HG03469 (cell line): ENCODE measurements around the gene CUTC.
"Not testable (repeated sequence)": the region's sequence is repeated elsewhere in the genome, so short reads cannot be mapped to it uniquely, and the experiment has no call there.

Source experiments
- ATAC-seq: cut with Tn5 transposase; IDR thresholded peaks from one replicate; pipeline ENCODE4 v1.9.1; 2021; ENCODE audit warnings: mild to moderate bottlenecking, moderate library complexity, moderate number of reproducible peaks; ENCODE audit not compliant: unreplicated experiment

Gene CUTC, protein sequence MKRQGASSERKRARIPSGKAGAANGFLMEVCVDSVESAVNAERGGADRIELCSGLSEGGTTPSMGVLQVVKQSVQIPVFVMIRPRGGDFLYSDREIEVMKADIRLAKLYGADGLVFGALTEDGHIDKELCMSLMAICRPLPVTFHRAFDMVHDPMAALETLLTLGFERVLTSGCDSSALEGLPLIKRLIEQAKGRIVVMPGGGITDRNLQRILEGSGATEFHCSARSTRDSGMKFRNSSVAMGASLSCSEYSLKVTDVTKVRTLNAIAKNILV

DNA sequence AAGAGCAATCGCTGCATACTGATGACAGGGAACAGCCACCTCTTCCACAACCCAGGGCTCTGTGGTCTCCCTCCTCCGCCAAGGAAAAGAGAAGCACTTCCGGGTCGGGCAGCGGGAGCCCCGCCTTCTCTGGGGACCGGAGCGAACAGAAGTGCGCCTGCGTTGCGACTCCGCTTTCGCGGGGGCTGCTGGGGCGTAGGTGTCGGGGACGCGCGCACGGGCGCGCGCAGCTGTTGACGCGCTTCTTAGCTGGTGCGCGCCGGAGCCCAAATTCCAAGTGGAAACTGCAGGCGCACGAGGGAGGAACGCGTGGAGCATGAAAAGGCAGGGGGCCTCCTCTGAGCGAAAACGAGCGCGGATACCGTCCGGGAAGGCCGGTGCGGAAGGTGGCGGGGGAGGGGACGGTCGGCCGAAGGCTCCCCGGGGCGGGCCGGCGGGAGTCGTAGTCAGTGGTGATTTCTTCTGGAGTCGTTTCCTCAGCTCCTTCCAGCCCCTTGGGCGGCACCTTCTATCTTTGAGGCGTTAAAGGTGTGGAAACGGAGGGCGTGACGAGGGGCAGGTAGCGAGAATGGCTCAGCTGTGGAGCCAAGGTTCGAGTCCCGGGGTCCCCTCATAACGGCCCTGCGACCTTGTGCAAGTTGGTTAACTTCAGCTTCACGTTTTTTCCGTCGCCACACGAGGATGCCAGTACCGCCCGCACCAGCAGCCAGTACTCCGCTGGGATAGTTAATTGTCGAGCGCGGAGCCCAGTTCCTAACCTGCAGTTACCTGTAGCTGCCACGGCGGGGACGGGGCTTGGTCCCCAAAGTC is at the start of gene CUTC, which contains the start of gene COX15:
Gene CUTC, plus strand, starts transcription at position 202 of the 810 bp plus-strand sequence. Its CDS starts 115 bp downstream, at position 317.
Gene COX15, minus strand, starts transcription at position 95 of the 810 bp plus-strand sequence. Its CDS starts 78 bp downstream, at position 17.
- ATAC-seq, result peak; percentile 72

DNA sequence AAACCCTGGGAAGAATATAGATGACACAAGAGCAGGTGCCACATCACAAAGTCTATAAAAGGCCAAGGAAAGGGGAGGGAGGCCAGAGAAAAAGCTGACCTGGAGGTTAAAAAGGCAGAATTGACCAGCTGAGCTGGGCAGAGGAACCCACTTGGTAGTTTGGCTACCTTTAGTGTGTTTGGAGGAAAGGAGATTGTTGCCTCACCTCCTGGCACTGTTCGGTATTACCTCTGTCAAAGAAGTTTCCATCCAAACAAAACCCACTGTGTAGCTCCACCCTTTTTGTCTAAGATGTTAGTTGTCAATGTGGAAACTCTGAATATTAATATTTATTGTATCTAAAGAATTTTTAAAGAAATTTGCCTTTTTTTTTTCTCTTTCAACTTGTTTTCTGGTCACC is 49.3 kb upstream of the CUTC start:
- no peak for ATAC-seq

DNA sequence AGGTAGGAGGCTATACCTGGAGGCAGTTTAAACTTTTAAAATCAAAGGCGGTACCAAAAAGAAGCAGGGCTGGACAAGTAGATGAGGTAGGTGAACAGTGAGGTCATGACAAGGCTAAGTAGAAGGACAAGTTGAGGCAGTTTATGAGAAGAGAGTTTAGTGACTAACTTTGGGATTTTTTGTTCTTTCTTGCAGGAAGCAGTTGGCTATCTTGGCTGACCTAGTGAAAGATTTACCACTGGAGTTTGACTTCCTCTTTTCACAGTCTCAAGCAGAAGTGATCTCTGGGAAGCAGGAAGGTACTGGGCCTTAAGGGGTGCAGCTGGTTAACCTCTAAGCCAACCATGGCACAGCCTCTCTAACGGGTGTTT is 46.5 kb upstream of the CUTC start:
- ATAC-seq, result peak; percentile 86

DNA sequence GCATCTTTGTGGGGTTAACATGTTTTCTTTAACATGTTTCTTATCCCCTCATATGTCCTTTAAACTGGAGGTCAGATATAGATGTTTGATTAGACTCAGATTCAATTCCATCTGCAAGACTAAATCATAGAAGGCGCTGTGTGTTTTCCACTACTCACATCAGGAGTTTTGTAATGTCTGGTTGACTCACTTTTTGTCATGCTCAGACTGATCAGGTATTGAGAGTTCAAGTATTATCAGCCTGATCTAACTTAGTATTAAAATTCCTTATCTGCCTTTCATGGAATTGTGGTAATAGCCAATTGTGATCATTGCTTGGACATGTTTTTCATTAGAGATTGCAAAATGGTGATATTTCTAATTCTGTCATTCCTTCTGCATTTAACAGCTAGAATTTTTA is 42.6 kb upstream of the CUTC start:
- ATAC-seq, result no peak

DNA sequence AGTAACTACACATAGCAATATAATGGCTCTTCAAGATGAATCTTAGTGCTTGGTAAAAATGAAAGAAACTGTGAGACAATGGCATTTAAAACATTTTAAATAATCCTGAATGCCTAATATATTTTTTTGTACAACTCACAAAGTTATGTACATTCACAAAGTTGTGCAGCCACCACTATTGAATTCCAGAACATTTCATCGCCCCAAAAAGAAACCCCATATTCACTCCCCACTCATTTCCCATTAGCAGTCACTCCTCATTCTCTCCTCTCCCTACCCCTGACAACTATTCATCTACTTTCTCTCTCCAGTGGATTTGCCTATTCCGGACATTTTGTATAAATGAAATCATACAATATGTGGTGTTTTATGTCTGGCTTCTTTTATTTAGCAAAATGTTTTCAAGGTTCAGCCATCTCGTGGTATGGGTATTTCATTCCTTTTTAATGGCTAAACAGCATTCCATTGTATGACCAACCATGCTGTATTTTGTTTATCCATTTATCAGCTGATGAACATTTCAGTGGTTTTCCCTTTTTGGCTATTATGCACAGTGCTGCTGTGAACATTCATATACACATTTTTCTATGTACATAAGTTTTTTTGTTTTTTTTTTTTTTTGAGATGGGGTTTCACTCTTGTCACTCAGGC is 38.0 kb upstream of the CUTC start:
- no peak for ATAC-seq

DNA sequence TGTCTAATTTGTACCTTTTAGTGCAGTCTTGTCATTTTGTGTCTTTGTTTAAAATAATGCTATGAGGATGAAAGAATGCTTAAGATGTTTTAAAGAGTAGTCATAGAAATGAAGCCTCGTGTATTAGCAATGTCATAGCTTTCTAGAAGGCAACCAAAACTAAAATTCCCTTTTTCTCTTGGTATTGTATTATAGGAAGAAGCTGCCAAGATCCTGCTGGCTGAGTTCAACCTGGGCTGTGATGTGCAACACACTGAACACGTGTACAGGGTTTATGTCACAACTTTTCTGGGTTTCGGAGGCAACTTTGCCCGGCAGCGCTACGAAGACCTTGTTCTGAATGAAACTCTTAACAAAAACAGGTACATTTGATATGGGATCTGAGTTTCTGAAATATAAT is 36.3 kb upstream of the CUTC start:
- ATAC-seq, result no peak

DNA sequence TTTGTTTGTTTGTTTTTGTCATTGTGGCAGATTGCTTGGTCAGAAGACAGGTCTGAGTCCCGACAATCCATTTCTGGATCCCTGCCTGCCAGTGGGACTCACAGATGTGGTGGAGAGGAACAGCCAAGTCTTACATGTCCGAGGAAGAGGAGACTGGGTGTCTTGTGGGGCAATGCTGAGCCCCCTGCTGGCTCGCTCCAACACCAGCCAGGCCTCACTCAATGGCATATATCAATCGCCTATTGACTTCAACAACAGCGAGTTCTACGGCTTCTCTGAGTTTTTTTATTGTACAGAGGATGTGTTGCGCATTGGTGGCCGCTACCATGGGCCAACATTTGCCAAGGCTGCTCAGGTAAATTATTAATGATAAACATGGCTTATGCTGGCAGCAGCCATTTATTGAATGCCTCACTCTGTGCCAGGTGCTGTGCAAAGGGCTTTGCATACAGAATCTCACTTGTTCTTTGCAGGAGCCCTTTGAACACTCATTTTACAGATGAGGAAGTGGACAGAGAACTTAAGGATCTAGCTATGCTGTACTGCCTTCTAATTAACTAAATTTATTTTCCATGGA is 33.4 kb upstream of the CUTC start:
- ATAC-seq, result no peak

DNA sequence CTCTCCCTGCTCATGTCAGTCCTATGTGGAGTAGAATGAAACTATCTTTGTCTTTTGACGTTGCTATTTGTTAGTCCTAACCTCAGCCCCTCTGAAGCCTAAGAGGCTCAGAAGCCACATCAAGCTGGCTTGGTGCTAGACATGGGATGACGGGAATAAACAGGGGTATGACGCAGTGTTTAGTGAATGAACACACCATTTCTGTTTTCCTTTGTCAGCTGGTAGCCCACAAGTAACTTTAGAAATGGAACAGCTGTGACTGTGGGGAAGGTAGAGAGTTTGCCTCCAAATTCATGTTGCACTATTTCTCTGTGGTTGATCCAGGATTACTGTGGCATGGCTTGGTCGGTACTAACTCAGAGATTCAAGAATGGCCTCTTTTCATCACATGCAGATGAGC is 31.4 kb upstream of the CUTC start:
- ATAC-seq, result no peak

DNA sequence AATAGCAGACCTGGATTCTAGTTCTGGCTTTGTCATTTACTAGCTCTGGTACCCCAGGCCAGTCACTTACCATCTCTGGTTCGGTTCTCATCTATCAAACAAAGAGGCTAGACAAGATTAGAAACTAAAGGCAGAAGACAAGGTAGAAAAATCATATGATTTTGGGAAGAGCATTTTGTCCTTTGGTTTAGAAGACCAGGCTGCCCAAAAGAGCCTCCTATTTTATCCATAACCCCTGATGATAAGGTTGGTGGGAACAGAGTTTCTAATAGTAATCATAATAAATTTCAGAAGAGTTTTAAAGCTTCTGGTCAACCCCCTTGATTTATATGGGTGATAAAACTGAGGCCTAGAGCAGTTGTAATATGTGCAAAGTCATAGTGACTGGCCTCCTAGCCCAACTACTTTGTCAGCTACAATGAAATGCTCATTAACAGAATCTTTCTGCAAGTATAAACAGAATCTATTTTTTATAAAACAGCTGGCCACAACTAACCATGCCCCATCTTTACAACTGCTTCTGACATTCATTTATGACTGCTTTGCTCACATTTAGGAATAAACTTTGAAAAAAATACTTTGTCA is 23.5 kb upstream of the CUTC start:
- ATAC-seq, result no peak

DNA sequence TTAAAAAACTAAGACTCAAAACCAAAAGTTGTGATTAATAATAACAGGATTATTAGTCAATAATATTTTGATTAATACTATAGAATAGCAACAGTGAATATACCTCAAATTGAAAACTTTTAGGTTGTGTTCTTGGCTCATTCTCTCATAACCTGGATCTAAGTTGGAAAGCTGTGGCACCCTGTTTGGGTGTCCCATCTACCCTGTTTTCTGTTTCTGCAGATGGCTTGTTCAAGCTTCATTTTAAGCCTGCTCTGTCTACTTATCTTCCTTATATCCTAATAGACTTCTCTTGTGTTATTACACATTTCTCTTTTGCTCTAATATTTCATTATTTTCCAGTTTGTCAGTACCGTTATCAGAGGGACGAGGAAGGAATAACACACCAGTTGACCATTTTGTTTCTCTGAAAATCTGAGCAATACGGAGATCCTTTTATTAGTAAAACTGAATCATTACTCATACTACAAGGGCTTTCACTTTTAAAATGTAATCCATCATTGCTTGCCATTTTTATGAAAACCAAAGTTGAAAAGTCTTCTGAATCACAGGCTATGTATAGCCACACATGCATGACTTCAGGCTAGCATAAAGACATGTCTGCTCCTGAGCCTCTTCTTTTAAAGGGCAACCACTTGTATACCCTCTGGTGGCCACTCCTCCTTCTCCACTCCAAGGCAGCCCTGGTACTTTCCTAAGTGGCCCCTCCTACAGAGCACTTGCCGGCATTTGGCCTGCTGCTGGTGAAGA is 22.4 kb upstream of the CUTC start:
- no peak for ATAC-seq

DNA sequence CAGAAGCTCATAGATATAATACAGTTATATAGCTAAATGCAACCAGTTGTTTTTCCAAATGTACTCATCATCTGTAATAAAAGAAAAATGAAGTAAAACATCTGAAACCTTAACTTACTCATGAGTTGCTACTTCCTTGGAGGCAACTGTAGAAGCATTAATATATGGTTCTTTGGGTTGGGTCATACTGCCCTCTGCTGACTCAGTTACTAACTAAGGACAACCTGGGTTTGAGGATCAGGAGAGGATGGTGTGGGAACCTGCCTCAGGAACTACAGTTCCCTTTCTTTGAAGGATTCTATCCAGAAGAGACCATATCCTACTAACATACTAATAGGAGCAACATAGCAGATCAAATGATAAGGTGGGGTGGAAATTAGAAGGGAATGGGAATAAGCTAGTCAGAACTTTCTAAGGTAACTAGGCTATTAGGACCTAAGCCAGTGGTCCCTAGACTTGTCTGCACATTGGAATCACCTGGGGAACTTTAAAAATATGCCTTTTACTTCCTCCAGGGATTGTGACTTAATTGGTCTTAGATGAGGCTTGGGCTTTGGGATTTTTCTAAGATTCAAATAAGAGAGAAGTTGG is 20.8 kb upstream of the CUTC start:
- ATAC-seq, result no peak

DNA sequence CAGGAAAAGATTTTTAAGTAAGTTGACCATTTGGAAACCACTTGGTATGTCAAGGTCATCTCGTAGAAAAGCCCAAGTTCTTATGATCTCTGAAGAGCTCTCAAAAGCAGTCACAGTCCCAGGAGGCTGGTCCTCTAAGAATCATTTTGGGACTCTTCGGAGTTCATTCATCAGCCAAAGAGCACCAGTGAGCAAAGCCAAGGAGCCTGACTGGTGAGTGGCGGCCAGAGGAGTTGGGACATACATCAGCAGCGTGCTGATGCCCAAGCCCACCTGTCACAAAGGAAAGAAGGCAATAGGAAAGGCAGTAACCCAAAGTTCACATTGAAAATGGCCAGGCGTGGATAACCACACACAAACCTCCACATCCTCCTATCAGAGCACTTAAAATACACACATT is 17.6 kb upstream of the CUTC start:
- no peak for ATAC-seq

DNA sequence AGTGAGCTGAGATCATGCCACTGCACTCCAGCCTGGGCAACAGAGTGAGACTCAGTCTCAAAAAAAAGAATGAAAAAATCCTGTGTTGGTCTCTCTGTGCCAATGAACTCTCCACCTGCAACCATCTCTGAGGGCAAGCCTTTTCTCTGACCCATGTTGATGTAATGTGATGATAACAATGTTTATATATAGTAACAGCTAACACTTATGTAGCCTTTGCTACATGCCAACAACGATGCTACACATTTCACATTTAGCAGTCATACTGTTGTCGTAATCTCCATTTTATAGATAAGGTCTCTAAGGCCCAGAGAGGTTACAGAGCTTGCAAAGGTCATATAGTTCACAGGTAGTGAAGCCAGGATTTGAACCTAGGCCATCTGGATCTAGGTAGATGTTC is 11.6 kb upstream of the CUTC start:
- no peak for ATAC-seq

DNA sequence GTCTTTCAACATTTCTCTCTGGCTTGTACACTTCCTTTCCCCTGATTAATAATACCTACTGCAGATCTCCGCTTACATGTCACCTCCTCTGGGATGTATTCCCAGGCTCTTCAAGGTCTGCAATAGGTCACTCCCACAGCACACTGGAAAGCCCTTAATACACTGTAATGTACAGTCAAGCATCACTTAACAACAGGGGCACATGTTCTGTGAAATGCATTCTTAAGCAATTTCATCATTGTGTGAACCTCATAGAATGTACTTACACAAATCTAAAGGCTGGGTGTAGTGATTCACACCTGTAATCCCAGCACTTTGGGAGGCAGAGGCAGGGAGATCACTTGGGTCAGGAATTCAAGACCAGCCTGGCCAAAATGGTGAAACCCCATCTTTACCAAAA is 2.0 kb upstream of the CUTC start:
- no peak for ATAC-seq

DNA sequence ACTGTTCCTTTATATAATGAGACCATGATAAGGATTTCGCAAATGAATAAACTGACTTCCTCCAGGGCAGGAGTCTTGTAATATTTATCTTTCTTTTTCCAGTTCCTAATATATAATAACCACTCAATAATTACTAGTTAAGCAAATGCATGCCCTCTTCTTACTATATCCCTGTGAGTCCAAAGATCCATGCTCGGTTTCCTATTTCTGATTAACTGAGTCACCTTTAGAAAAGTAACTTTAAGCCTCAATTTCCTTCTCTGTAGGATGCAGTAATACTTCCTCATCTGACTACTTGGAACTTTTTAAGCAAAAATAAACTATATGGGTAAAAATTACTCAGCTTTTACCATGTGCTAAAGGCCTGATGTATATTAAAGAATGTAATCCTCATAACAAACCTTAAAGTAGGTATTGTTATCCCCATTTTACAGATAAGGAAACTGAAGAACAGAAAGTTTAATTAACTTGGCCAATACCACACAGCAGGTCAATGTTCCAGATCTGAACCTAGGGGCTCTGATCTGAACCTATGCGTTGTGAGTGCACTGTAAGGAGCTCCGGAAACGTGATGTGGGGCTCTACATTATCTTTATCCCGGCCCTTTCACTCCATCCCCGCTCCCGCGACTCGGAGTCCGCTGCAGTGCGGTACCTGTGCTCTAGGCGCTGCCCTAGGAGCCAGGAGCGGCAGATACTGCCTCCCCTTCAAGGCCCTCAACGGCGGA is 565 bp upstream of the CUTC start:
- peak; percentile 13 for ATAC-seq

DNA sequence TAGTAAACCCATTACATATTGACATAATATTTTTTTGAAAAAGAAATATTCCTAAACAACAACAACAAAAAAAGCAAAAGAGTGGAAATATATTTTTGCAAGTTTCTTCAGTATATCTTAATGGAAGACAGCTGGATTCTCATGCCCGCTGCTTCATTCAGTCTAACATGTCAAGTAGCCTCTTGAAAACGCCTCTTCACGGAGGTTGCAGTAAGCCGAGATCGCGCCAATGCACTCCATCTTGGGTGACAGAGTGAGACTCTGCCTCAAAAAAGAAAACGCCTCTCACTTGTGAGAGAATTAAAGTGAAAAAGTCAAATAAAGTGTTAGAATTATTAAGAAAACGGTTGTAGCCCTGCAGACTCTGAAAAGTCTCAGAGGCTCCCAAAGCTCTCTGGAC is 1.3 kb downstream of the CUTC start:
- no peak for ATAC-seq

DNA sequence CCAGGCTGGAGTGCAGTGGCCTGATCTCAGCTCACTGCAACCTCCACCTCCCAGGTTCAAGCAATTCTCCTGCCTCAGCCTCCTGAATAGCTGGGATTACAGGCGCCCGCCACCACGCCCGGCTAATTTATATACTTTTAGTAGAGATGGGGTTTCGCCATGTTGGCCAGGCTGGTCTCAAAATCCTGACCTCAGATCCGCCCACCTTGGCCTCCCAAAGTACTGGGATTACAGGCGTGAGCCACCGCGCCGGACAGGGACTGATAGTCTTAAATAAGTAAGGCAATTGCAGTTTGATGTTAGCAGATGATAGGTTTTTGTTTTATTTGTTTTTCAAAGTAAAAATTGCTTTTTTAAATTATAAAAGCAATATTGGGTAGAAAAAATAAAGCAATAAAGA is 2.1 kb downstream of the CUTC start:
- ATAC-seq, result not testable (repeated sequence)

DNA sequence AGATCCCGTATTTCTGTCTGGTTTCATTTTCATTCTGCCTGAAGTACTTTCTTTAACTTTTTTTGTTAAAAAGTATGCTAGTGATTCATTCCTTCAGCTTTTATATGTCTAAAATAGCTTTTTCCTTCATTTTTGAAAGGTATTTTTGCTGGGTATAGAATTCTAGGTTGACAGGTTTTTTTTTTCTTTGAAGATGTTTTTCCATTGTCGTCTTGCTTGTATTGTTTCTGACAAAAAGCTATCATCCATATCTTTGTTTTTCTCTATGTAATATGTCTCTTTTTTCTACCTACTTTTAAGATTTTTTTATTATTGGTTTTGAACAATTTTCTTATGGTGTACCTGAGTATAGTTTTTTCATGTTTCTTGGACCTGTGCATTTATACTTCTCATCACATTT is 8.2 kb downstream of the CUTC start:
- ATAC-seq, result no peak

DNA sequence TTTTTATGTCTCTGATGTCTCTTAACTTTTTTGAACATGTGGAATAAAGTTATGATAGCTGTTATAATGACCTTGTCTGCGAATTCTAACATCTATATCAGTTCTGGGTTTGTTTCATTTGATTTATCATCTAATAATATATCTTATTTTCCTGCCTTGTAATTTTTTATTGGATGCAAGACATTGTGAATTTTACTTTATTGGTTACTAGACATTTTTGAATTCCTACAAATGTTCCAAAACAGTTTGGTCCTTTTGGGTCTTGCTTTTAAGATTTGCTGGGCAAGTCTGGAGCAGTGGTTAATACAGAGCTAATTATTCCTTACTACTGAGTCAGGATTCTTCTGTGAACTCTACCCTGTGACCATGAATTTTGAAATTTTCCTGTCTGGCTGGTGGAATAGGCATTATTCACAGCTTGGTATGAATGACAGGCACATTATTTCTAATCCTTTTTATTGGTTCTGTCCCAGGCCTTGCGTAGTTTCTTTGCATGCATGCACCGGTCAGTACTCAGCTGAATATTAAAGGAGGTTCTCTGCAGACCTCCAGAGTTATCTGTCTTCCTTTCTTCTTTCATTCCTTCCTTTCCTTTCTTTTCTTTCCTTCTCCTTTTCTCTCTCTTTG is 9.0 kb downstream of the CUTC start:
- no peak for ATAC-seq
